HL-60 (cell line): ENCODE measurements around the gene PIGQ.

Source experiments
- CTCF ChIP-seq: IDR thresholded peaks from one replicate; pipeline ENCODE4 v1.5.1; 2011; ENCODE audit warnings: low read length, control low read depth, inconsistent platforms; ENCODE audit not compliant: insufficient read depth
- GABPA ChIP-seq: IDR thresholded peaks from 2 replicates; pipeline ENCODE4 v1.6.1; 2012; ENCODE audit warnings: low read depth
- REST ChIP-seq: IDR thresholded peaks from 2 replicates; pipeline ENCODE4 v1.6.1; 2012; ENCODE audit warnings: low read depth; ENCODE audit not compliant: insufficient replicate concordance

DNA sequence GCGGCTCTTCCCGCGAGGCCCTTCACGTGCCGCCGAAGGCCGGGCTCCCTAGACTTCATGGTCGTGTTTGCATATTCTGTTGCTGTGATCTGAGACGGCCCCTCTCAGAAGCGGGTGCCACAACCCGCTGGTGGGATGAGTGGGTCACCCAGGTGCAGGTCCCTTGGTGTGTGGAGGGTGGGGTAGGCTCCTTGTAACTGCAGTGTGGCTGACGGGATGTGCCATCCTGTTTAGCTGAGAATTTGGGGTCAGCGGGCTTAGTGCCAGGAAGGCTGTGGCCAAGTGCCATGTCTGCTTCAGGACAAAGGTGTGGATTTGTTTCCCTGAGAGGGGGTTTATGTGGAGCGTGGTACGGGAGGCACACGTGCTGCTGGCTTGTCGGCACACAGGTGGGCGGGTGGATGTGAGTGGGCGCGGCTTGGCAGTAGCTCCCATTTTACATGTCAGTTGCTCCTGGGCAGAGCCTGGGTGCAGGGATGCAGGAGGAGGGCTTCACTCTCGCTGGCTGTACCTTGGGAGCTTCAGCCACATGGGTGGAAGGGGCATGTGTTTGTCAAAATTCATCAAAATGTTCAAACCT lies 51.8 kb downstream of the PIGQ start:
- TF ChIP-seq CTCF (no peak), REST (no peak), GABPA (no peak)
